Measurements from ENCODE around the gene PSMB11.
"Not testable (repeated sequence)": the region's sequence is repeated elsewhere in the genome, so short reads cannot be mapped to it uniquely, and the experiment has no call there.

The PSMB11 gene, protein sequence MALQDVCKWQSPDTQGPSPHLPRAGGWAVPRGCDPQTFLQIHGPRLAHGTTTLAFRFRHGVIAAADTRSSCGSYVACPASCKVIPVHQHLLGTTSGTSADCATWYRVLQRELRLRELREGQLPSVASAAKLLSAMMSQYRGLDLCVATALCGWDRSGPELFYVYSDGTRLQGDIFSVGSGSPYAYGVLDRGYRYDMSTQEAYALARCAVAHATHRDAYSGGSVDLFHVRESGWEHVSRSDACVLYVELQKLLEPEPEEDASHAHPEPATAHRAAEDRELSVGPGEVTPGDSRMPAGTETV

GRCh38 chr14:23042162-23042965 lies at the start of gene PSMB11:
TSS of gene PSMB11 (plus strand) at chr14:23042212. CDS start at chr14:23042226, 14 bp downstream.
- DNase-seq (ENCODE audit: low spot score) = no peak

GRCh38 chr14:22993517-22993916 lies 48.5 kb upstream of the PSMB11 start:
- no peak for DNase-seq (ENCODE audit: low spot score)

DNA sequence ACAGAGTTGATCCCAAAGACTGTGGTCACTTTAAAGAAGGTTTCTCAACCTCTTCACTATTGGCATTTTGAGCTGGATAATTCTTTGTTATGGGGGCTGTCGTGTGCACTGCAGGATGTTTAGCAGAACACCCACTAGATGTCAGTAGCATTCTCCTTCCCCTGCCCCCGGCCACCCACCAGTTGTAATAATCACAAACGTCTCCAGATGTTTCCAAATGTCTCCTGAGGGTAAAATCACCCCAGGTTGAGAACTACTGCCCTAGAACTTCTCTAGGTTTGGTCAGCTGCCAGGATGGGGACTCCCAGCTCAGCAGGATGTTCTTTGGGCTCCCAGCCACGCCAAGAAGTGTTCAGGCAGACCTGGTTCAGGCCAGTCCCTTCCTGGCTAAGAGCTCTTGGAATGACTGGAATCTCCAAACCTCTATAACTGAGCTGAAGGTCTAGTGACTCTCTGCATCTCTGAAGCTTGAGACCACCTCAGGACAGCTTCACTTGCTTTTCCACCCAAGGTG lies 47.2 kb upstream of the PSMB11 start:
- peak; percentile 37 for DNase-seq (ENCODE audit: low spot score)

DNA sequence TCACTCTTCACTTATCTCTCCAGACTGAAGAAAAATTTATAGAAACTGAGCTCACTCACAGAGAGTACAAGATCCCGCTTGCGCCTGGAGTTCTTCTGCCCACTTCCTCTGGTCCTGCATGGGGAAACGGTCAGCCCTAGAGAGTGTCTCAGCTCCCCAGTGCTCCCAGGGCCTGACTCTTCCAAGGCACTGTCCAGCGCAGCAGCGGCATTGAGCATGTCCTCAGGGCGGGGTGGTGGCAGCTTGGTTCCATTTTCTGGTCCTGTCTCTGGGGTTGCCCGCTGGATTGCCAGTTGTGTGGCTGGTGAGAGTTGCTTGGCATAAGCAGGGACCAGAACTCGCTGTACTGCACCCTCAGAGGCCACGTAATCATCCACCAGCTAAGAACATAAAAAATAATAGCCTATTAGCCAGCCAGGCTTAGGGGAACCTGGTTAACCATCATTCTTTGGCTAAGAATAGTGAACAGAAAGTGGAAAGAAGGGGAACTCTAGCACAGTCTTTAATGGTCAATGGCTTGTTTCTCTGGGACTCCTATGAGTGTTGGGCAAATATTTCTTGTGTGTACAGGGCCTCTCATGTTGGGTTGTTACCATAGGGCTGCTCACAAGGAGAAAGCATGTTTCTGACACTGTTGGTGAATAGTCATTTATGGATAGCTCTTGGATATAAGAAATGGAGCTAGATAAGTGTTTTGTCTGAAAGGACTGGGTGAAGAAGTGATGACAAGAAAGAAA lies 46.0 kb upstream of the PSMB11 start:
- DNase-seq (ENCODE audit: low spot score) = no peak

GRCh38 chr14:22996768-22997654 lies 45.0 kb upstream of the PSMB11 start:
- DNase-seq (ENCODE audit: low spot score) = no peak

- DNase-seq (ENCODE audit: low spot score) = no peak
These were observed 44.2 kb upstream of the PSMB11 start for GRCh38 chr14:22997676-22998323.

DNA sequence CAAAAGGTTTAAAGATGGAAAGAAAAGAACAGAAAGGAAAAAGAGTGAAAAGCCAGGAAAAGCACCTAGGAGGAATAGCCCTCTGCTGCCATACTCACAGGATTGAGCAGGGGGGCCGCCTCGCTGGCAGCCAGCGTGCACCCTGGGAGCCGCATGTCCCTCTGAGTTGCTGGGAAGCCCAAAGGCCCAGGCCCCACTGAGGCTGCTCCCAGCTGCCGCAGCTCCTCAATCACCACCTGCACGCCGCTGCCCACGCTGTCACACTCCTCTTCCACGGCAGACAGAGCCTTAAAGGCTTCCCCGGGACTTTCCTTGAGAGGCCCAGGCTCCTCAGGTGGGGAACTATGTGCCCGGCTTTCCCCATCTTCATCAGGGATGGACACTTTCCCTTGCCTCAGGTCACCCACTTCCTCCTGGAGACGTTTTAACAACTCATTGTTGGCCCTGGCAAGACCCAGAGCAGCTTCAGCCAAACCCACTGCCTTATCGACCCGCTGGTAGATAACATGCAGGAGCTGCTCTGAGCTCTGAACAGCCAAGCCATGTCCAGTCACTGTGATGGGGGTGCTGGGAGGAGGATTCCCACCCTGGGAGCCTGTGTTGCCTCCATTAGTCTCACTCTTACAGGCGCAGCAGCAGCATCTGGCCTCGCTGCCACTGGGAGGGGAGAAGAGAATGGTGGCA lies 43.5 kb upstream of the PSMB11 start:
- DNase-seq (ENCODE audit: low spot score) = no peak

- no peak for DNase-seq (ENCODE audit: low spot score)
These were observed 41.2 kb upstream of the PSMB11 start for GRCh38 chr14:23000860-23001259.

DNA sequence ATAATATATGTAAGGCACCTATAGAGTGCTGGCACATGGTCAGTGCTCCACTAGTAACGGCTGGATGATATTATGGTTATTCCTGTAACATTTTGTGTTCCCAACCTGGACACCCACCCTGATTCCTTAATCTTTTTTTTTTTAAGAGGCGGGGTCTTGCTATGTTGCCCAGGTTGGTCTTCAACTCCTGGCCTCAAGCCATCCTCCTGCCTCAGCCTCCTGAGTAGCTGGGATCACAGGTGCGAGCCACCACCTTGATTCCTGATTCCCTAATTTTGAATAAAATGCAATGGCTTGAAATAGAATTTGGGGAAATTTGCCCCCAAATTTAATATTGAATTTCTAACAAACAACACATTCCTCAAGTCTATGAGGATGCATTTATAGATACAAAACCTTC lies 39.4 kb upstream of the PSMB11 start:
- no peak for DNase-seq (ENCODE audit: low spot score)

GRCh38 chr14:23004274-23004673 lies 37.7 kb upstream of the PSMB11 start:
- not testable (repeated sequence) for DNase-seq (ENCODE audit: low spot score)

DNA sequence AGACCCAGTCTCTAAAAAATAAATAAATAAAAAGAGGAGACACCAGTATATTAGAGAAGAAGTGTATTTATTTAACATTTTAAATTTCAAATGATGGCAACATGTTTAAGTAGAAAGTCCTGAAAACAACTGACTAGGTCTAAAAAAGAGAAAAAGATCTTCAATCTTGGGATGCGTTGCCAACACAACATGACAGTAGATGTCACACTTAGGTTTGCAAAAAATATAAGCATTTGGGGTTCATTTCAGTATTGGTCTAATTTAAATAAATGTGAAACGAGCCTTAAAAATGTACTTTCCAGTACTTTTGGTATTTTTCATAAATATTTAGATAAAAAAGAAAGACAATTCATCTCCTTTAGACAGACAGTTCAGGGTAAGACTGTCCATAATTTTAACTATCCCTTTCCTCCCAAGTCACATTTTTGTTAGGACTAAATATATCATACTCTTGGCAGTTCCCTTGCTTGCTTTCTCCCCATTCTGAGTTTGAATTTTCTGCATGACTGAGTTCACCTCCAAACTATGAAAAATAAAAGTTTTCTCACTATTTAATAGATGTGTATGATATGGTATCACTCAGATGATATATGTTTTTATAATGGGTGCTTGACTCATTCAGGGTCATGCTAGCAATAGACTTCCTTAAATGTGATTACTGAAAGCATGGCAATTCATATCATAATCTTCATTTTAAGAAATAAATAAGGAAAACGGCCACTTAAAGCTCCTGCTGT lies 36.4 kb upstream of the PSMB11 start:
- DNase-seq (ENCODE audit: low spot score) = no peak

- no peak for DNase-seq (ENCODE audit: low spot score)
These were observed 35.9 kb upstream of the PSMB11 start for GRCh38 chr14:23006188-23006534.

- peak; percentile 99 for DNase-seq (ENCODE audit: low spot score)
These were observed 35.2 kb upstream of the PSMB11 start for GRCh38 chr14:23006544-23007419.

- DNase-seq (ENCODE audit: low spot score) = no peak
These were observed 33.2 kb upstream of the PSMB11 start for GRCh38 chr14:23008831-23009230.

DNA sequence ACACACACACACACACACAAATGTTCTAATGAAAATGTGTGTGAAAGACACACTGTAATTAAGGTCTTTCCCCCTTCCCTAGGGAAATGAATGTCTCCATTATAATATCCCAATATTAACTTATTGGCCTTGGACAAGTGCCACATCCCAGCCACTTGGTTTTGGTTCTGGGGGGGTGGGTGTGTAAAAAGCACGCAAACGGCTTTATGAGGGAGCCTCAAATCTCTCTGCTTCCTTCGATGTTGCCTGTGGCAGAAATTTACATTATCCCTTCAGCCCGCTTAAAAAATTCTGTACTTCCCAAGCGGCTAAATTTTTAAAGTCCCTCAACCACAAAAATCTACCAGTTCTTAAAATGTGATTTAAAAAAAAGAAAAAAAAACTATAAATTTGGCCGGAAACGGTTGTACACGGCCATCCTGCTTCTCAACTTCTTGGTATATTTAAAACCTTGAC lies 32.5 kb upstream of the PSMB11 start:
- no peak for DNase-seq (ENCODE audit: low spot score)

DNA sequence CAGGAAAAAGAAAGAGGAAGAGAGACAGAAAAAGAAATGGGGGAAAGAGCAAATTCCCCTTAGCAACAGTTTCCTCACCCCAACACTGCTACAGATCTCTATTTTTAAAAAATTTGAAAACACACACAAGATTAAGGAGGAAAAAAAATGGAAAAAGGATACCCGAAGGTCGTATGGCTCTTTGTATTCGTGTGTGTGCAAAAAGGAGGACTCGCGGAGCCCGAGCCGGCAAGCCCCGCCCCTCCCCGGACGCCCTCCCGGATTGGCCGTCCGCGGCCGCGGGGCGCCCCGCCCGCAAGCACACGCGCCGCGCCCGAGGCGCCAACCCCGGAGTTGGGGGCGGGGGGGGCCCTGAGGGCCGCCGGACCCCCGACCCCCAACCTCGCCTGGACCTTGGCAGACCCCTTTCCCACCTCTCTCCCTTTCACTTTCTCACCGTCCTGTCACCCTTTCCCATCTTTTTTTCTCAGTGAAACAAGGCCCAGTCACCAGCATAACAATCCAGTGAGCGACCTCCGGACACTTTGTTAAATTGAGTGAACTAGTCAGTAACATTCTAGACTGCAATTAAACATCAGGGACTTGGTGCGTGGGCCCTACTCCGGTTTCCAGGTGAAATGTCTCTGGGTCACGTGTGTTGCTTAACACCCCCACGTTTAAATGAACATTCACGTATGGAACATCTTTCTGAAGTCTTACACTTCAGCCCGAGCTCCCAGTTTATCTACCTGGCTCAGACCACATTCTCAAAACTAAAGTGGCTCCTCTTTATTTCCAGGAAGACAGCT lies 31.9 kb upstream of the PSMB11 start, which contains the start of gene C14orf93:
Gene C14orf93, minus strand, starts transcription at position 205 of the 788 bp plus-strand sequence. CDS start 11,120 bp downstream, outside the sequence.
- peak; percentile 77 for DNase-seq (ENCODE audit: low spot score)

DNA sequence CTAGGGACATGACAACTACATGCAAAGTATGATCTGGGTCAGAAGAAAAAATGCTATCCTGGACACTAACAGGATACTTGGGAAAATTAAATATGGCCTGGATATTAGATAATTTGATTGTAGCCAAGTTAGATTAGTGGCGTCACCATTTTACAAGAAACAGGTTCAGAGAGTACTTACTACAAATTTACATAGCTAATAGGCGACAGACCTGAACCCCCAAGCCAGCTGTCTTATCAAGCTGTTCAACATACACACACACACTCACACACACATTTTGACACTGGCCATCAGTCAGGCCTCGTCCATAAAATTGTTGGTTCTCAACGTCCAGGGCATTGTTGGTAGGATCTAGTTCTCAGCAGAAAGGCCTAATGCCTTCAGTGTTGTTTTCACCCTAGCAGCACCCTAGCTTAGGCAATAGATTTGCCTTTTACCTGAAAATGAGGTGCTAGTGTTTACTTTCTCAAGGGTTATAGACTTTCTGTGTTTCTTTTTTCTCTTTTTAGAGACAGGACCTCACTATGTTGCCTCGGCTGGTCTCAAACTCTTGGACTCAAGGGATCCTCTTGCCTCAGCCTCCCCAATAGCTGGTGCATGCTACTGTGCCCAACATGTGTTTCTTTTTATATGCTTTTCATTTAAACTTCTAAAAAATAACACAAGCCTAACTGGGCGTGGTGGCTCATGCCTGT lies 28.8 kb upstream of the PSMB11 start:
- DNase-seq (ENCODE audit: low spot score) = no peak
